ENCODE data around the gene YEATS2.

Gene YEATS2

DNA sequence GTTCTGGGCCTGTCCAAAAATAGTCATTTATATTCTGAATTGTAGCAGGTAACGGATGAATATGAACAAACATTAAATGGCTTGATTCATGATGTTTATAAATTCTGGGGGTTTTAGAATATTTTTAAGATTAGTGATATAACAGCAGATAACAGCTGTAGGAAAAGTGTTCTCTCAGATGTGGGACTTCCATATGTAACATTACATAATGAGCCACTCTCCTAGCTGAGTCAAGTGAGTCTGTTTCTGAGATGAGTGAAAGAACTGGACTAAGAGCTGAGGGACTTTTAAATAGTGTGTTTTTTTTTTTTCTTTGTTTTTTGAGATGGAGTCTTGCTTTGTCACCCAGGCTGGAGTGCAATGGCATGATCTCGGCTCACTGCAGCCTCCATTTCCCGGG is 13.9 kb downstream of the YEATS2 start:
- no peaks in the 10 kb centered on the region for H3K9me3 ChIP-seq (ENCODE audit: control insufficient read depth in 1 of 2, low read length in 2 of 2)

GRCh38 chr3:183714622-183715021 is 17.0 kb downstream of the YEATS2 start:
- Histone ChIP-seq H3K4me3 (ENCODE audit: low read depth in 1 of 2, low read length in 2 of 2) (no peak overlapping the region), H3K9ac (ENCODE audit: low read depth in 1 of 2, low read length in 2 of 2) (no peak overlapping the region), H3K36me3 (ENCODE audit: control insufficient read depth in 1 of 2, insufficient read depth in 2 of 2, low read length in 2 of 2) (peaks cover 0 to 16% of the 10 kb centered on the region in 2 donors), H3K27me3 (ENCODE audit: control insufficient read depth in 1 of 2, insufficient read depth in 2 of 2, low read length in 2 of 2) (no peaks in the 10 kb centered on the region), H3K9me3 (ENCODE audit: control insufficient read depth in 1 of 2, low read length in 2 of 2) (no peaks in the 10 kb centered on the region), H3K27ac (ENCODE audit: low read depth, low read length) (no peak overlapping the region), H3K4me1 (ENCODE audit: control insufficient read depth in 1 of 2, insufficient read depth in 2 of 2, low read length in 2 of 2) (no peaks in the 10 kb centered on the region)

More for the DNA sequence above, 13.9 kb downstream of the YEATS2 start:
- H3K27ac ChIP-seq (ENCODE audit: low read depth, low read length): no peak overlapping the region
- no peaks in the 10 kb centered on the region for H3K4me1 ChIP-seq (ENCODE audit: control insufficient read depth in 1 of 2, insufficient read depth in 2 of 2, low read length in 2 of 2)
- H3K9ac ChIP-seq (ENCODE audit: low read depth in 1 of 2, low read length in 2 of 2): no peak overlapping the region
- H3K27me3 ChIP-seq (ENCODE audit: control insufficient read depth in 1 of 2, insufficient read depth in 2 of 2, low read length in 2 of 2): no peaks in the 10 kb centered on the region
- H3K4me3 ChIP-seq (ENCODE audit: low read depth in 1 of 2, low read length in 2 of 2): no peak overlapping the region
- H3K36me3 ChIP-seq (ENCODE audit: control insufficient read depth in 1 of 2, insufficient read depth in 2 of 2, low read length in 2 of 2): peaks cover 0 to 9% of the 10 kb centered on the region in 2 donors

GRCh38 chr3:183718012-183718411 is 20.4 kb downstream of the YEATS2 start:
- Histone ChIP-seq H3K36me3 (ENCODE audit: control insufficient read depth in 1 of 2, insufficient read depth in 2 of 2, low read length in 2 of 2) (peaks cover 4 to 25% of the 10 kb centered on the region in 2 donors), H3K9ac (ENCODE audit: low read depth in 1 of 2, low read length in 2 of 2) (no peak overlapping the region), H3K27me3 (ENCODE audit: control insufficient read depth in 1 of 2, insufficient read depth in 2 of 2, low read length in 2 of 2) (no peaks in the 10 kb centered on the region), H3K27ac (ENCODE audit: low read depth, low read length) (no peak overlapping the region), H3K4me3 (ENCODE audit: low read depth in 1 of 2, low read length in 2 of 2) (no peak overlapping the region), H3K9me3 (ENCODE audit: control insufficient read depth in 1 of 2, low read length in 2 of 2) (no peaks in the 10 kb centered on the region), H3K4me1 (ENCODE audit: control insufficient read depth in 1 of 2, insufficient read depth in 2 of 2, low read length in 2 of 2) (no peaks in the 10 kb centered on the region)

GRCh38 chr3:183725387-183725786 is 27.8 kb downstream of the YEATS2 start:
- H3K4me3 ChIP-seq (ENCODE audit: low read depth in 1 of 2, low read length in 2 of 2): no peak overlapping the region
- H3K27me3 ChIP-seq (ENCODE audit: control insufficient read depth in 1 of 2, insufficient read depth in 2 of 2, low read length in 2 of 2): no peaks in the 10 kb centered on the region
- H3K9me3 ChIP-seq (ENCODE audit: control insufficient read depth in 1 of 2, low read length in 2 of 2): no peaks in the 10 kb centered on the region
- no peak overlapping the region for H3K27ac ChIP-seq (ENCODE audit: low read depth, low read length)
- peaks cover 14 to 31% of the 10 kb centered on the region in 2 donors for H3K36me3 ChIP-seq (ENCODE audit: control insufficient read depth in 1 of 2, insufficient read depth in 2 of 2, low read length in 2 of 2)
- no peak overlapping the region for H3K9ac ChIP-seq (ENCODE audit: low read depth in 1 of 2, low read length in 2 of 2)
- H3K4me1 ChIP-seq (ENCODE audit: control insufficient read depth in 1 of 2, insufficient read depth in 2 of 2, low read length in 2 of 2): no peaks in the 10 kb centered on the region

DNA sequence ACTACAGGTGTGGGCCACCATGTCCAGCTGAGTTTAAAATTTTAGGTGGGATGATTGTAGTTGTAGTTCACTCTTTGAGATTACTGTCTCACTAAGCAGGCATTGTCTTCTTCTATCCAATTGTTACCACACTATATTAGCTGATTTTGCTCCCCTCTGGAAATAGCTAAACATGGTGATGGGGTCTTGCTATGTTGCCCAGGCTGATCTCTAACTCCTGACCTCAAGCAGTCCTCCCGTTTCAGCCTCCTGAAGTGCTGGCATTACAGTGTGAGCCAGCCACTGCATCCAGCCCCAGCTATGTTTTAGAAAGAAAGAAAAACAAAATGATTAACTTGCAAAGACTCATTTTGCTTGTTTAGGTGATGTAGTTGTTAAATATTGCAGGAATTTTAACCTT is 30.6 kb downstream of the YEATS2 start:
- Histone ChIP-seq H3K27ac (ENCODE audit: low read depth, low read length) (no peak overlapping the region), H3K27me3 (ENCODE audit: control insufficient read depth in 1 of 2, insufficient read depth in 2 of 2, low read length in 2 of 2) (no peaks in the 10 kb centered on the region), H3K4me3 (ENCODE audit: low read depth in 1 of 2, low read length in 2 of 2) (no peak overlapping the region), H3K36me3 (ENCODE audit: control insufficient read depth in 1 of 2, insufficient read depth in 2 of 2, low read length in 2 of 2) (peaks cover 12 to 23% of the 10 kb centered on the region in 2 donors), H3K4me1 (ENCODE audit: control insufficient read depth in 1 of 2, insufficient read depth in 2 of 2, low read length in 2 of 2) (peaks cover 0 to 3% of the 10 kb centered on the region in 2 donors), H3K9me3 (ENCODE audit: control insufficient read depth in 1 of 2, low read length in 2 of 2) (no peaks in the 10 kb centered on the region), H3K9ac (ENCODE audit: low read depth in 1 of 2, low read length in 2 of 2) (no peak overlapping the region)

- H3K27me3 ChIP-seq (ENCODE audit: control insufficient read depth in 1 of 2, insufficient read depth in 2 of 2, low read length in 2 of 2): no peaks in the 10 kb centered on the region
- no peak overlapping the region for H3K27ac ChIP-seq (ENCODE audit: low read depth, low read length)
- peaks cover 0 to 3% of the 10 kb centered on the region in 2 donors for H3K4me1 ChIP-seq (ENCODE audit: control insufficient read depth in 1 of 2, insufficient read depth in 2 of 2, low read length in 2 of 2)
- H3K4me3 ChIP-seq (ENCODE audit: low read depth in 1 of 2, low read length in 2 of 2): no peak overlapping the region
- no peak overlapping the region for H3K9ac ChIP-seq (ENCODE audit: low read depth in 1 of 2, low read length in 2 of 2)
- H3K36me3 ChIP-seq (ENCODE audit: control insufficient read depth in 1 of 2, insufficient read depth in 2 of 2, low read length in 2 of 2): peaks cover 20 to 39% of the 10 kb centered on the region in 2 donors
- H3K9me3 ChIP-seq (ENCODE audit: control insufficient read depth in 1 of 2, low read length in 2 of 2): no peaks in the 10 kb centered on the region
Observed at GRCh38 chr3:183730361-183730760, 32.8 kb downstream of the YEATS2 start.

DNA sequence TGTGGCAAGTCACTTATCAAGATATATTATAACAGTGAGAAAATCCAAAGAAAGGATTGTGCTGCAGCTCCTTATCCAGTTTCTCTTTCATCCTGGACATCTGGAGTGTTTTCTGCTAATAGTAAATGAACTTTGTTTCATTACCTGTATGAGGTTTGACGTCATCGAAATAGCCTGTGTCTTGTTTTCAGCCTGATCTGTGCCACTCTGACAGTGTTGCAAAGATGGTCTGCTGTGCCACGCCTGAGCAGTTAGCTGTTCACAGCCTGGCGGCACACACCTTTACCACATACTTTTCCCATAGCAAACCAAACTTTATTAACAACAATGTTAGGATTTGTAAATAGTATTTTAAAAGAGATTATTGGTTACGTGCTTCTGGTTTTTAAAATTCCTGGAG is 34.0 kb downstream of the YEATS2 start:
- H3K27me3 ChIP-seq (ENCODE audit: control insufficient read depth in 1 of 2, insufficient read depth in 2 of 2, low read length in 2 of 2): no peaks in the 10 kb centered on the region
- H3K27ac ChIP-seq (ENCODE audit: low read depth, low read length): no peak overlapping the region
- no peak overlapping the region for H3K9ac ChIP-seq (ENCODE audit: low read depth in 1 of 2, low read length in 2 of 2)
- no peaks in the 10 kb centered on the region for H3K9me3 ChIP-seq (ENCODE audit: control insufficient read depth in 1 of 2, low read length in 2 of 2)
- peaks cover 20 to 32% of the 10 kb centered on the region in 2 donors for H3K36me3 ChIP-seq (ENCODE audit: control insufficient read depth in 1 of 2, insufficient read depth in 2 of 2, low read length in 2 of 2)
- no peak overlapping the region for H3K4me3 ChIP-seq (ENCODE audit: low read depth in 1 of 2, low read length in 2 of 2)
- H3K4me1 ChIP-seq (ENCODE audit: control insufficient read depth in 1 of 2, insufficient read depth in 2 of 2, low read length in 2 of 2): peaks cover 0 to 3% of the 10 kb centered on the region in 2 donors

DNA sequence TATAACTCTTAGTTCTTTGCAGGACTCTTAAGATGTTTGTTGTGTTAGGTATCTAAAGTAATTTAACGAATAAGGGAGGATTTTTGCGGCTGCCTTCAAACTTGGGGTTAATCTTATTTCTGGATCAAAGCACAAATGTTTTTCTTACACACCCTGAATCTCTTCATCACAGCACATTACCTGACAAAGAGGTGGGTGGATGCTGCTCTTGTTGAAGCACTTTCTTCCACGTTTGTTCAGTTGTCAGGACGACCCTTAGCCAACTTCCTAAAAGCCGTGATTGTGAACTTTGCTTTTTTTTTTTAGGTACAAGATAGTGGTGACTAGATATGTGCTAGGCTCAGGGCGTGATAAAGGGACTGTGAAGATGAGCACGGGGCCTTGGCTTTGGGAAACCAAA is 36.0 kb downstream of the YEATS2 start:
- H3K27me3 ChIP-seq (ENCODE audit: control insufficient read depth in 1 of 2, insufficient read depth in 2 of 2, low read length in 2 of 2): no peaks in the 10 kb centered on the region
- no peak overlapping the region for H3K4me3 ChIP-seq (ENCODE audit: low read depth in 1 of 2, low read length in 2 of 2)
- H3K36me3 ChIP-seq (ENCODE audit: control insufficient read depth in 1 of 2, insufficient read depth in 2 of 2, low read length in 2 of 2): peaks cover 14 to 35% of the 10 kb centered on the region in 2 donors
- H3K9me3 ChIP-seq (ENCODE audit: control insufficient read depth in 1 of 2, low read length in 2 of 2): no peaks in the 10 kb centered on the region
- H3K27ac ChIP-seq (ENCODE audit: low read depth, low read length): no peak overlapping the region
- H3K4me1 ChIP-seq (ENCODE audit: control insufficient read depth in 1 of 2, insufficient read depth in 2 of 2, low read length in 2 of 2): peaks cover 0 to 3% of the 10 kb centered on the region in 2 donors
- H3K9ac ChIP-seq (ENCODE audit: low read depth in 1 of 2, low read length in 2 of 2): no peak overlapping the region

GRCh38 chr3:183734750-183735494 is 37.3 kb downstream of the YEATS2 start:
- Histone ChIP-seq H3K27ac (ENCODE audit: low read depth, low read length) (no peak overlapping the region), H3K4me3 (ENCODE audit: low read depth in 1 of 2, low read length in 2 of 2) (no peak overlapping the region), H3K4me1 (ENCODE audit: control insufficient read depth in 1 of 2, insufficient read depth in 2 of 2, low read length in 2 of 2) (peaks cover 0 to 3% of the 10 kb centered on the region in 2 donors), H3K36me3 (ENCODE audit: control insufficient read depth in 1 of 2, insufficient read depth in 2 of 2, low read length in 2 of 2) (peaks cover 14 to 32% of the 10 kb centered on the region in 2 donors), H3K9ac (ENCODE audit: low read depth in 1 of 2, low read length in 2 of 2) (no peak overlapping the region), H3K27me3 (ENCODE audit: control insufficient read depth in 1 of 2, insufficient read depth in 2 of 2, low read length in 2 of 2) (no peaks in the 10 kb centered on the region), H3K9me3 (ENCODE audit: control insufficient read depth in 1 of 2, low read length in 2 of 2) (no peaks in the 10 kb centered on the region)

- Histone ChIP-seq H3K27me3 (ENCODE audit: control insufficient read depth in 1 of 2, insufficient read depth in 2 of 2, low read length in 2 of 2) (no peaks in the 10 kb centered on the region), H3K36me3 (ENCODE audit: control insufficient read depth in 1 of 2, insufficient read depth in 2 of 2, low read length in 2 of 2) (peaks cover 11 to 32% of the 10 kb centered on the region in 2 donors), H3K4me3 (ENCODE audit: low read depth in 1 of 2, low read length in 2 of 2) (no peak overlapping the region), H3K4me1 (ENCODE audit: control insufficient read depth in 1 of 2, insufficient read depth in 2 of 2, low read length in 2 of 2) (no peaks in the 10 kb centered on the region), H3K27ac (ENCODE audit: low read depth, low read length) (no peak overlapping the region), H3K9ac (ENCODE audit: low read depth in 1 of 2, low read length in 2 of 2) (no peak overlapping the region), H3K9me3 (ENCODE audit: control insufficient read depth in 1 of 2, low read length in 2 of 2) (no peaks in the 10 kb centered on the region)
Observed at GRCh38 chr3:183737116-183737515, 39.5 kb downstream of the YEATS2 start.

Measured in duodenal mucosa (tissue), 2 donors.